Common myeloid progenitor, CD34-positive (primary cell): ENCODE measurements around the gene TBX1.

ENCODE experiments used
- CTCF ChIA-PET: fragments of 350-600 bp; sonication (Branson Sonifier 250); formaldehyde crosslinking; loops from one replicate; lab custom pipeline; 2021; ENCODE audit warnings: antibody characterized with exemption; lab: Charles Lee
- POLR2A ChIA-PET: fragments of 350-600 bp; sonication (Branson Sonifier 250); formaldehyde crosslinking; loops from one replicate; lab custom pipeline; 2021; ENCODE audit warnings: antibody characterized with exemption; lab: Charles Lee
- DNase-seq, 3 donors: peaks; one replicate each; pipeline versions ENCODE4 v3.0.0 to v3.0.0-alpha.2; 2013
- H3K27ac ChIP-seq, 2 experiments: 1 replicate in 1 of 2; 2 replicates in 1 of 2; pipeline ENCODE4 v1.7.0; 2013; ENCODE audit warnings: inconsistent platforms in 2 of 2, low read length in 2 of 2, mild to moderate bottlenecking in 2 of 2, low read depth in 1 of 2, moderate library complexity in 1 of 2; ENCODE audit not compliant: severe bottlenecking in 2 of 2, insufficient read depth in 1 of 2, poor library complexity in 1 of 2
- H3K27me3 ChIP-seq, 5 experiments: replicated peaks in 2 of 5; 1 replicate in 3 of 5; 2 replicates in 2 of 5; pipeline versions ENCODE4 v1.6.1 to v1.7.0; 2013; ENCODE audit warnings: low read length in 4 of 5, mild to moderate bottlenecking in 2 of 5, moderate library complexity in 2 of 5, inconsistent platforms in 1 of 5; ENCODE audit not compliant: insufficient read depth in 5 of 5, control insufficient read depth in 4 of 5
- H3K36me3 ChIP-seq, 4 experiments: 1 replicate in 2 of 4; 2 replicates in 2 of 4; pipeline versions ENCODE4 v1.6.1 to v1.7.0; 2013; ENCODE audit warnings: low read length in 3 of 4, control low read depth in 1 of 4, mild to moderate bottlenecking in 1 of 4; ENCODE audit not compliant: control insufficient read depth in 4 of 4, insufficient read depth in 4 of 4
- H3K4me1 ChIP-seq, 4 experiments: 1 replicate in 3 of 4; 2 replicates in 1 of 4; pipeline versions ENCODE4 v1.6.1 to v1.7.1; 2013; ENCODE audit warnings: low read length in 3 of 4, mild to moderate bottlenecking in 3 of 4, control low read depth in 1 of 4, inconsistent platforms in 1 of 4, moderate library complexity in 1 of 4; ENCODE audit not compliant: control insufficient read depth in 4 of 4, insufficient read depth in 4 of 4; ENCODE audit errors: control extremely low read depth in 1 of 4
- H3K4me3 ChIP-seq, 7 experiments: 1 replicate in 4 of 7; 2 replicates in 3 of 7; pipeline versions ENCODE4 v1.5.1 to v1.7.0; 2013; ENCODE audit warnings: mild to moderate bottlenecking in 7 of 7, low read length in 6 of 7, moderate library complexity in 6 of 7, inconsistent platforms in 2 of 7, low read depth in 2 of 7, control low read depth in 1 of 7; ENCODE audit not compliant: insufficient read depth in 4 of 7, control insufficient read depth in 1 of 7; ENCODE audit errors: extremely low read depth in 1 of 7
- H3K9me3 ChIP-seq, 5 experiments: 1 replicate in 4 of 5; 2 replicates in 1 of 5; pipeline versions ENCODE4 v1.6.1 to v1.7.1; 2013; ENCODE audit warnings: low read length in 4 of 5, mild to moderate bottlenecking in 2 of 5, inconsistent platforms in 1 of 5, low read depth in 1 of 5, moderate library complexity in 1 of 5; ENCODE audit not compliant: control insufficient read depth in 4 of 5, insufficient read depth in 2 of 5; ENCODE audit errors: control extremely low read depth in 1 of 5
- WGBS: methylation state at CpG from one replicate; pipeline ENCODE4 v1.1.5; 2013; ENCODE audit not compliant: insufficient coverage; 5-methylcytosine and 5-hydroxymethylcytosine counted together

Gene TBX1

DNA sequence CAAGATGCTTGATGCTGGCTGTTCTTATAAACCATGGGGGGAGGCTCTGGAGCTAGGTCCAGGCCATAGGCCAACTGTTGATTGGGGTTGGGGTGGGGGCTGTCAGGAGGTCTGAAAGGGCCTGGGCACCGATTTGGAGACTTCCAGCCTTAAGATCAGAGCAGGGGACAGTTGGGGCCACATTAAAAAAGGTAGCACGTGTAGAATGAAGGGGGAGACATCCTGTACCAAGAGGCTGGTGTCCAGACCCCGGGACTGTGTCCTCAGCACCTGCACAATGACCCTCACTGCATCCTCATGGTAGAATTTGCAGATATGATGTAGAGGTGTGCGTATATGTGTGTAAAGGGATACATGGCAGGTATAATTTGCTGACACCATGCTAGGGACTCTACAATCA, 12.4 kb upstream of the TBX1 start:
- ChIA-PET POLR2A (no interaction called here), CTCF (interaction anchor here (0.9 to 4.1 kb wide), 4 partner anchors 9 to 157 kb away, joined by 3 to 21 read pairs (median 12); no protein-coding TSS in a partner anchor)
- no peaks in the 10 kb centered on the region for H3K4me1 ChIP-seq
- H3K36me3 ChIP-seq, result no peaks in the 10 kb centered on the region
- 86% methylated on average over 2 of the region's 4 CpGs for WGBS
- no peak for DNase-seq
- peaks cover 0 to 16% (median 5%) of the 10 kb centered on the region in 5 experiments for H3K27me3 ChIP-seq
- H3K4me3 ChIP-seq, result no peak overlapping the region
- H3K9me3 ChIP-seq, result no peaks in the 10 kb centered on the region
- H3K27ac ChIP-seq, result no peak overlapping the region

- Histone ChIP-seq H3K4me3 (no peak overlapping the region), H3K36me3 (no peaks in the 10 kb centered on the region), H3K27ac (no peak overlapping the region), H3K9me3 (no peaks in the 10 kb centered on the region), H3K4me1 (no peaks in the 10 kb centered on the region), H3K27me3 (peaks cover 0 to 26% (median 15%) of the 10 kb centered on the region in 5 experiments)
- no peak for DNase-seq
- ChIA-PET POLR2A (no interaction called here), CTCF (interaction anchor here (1.2 to 4.3 kb wide), 2 partner anchors 18 to 156 kb away, joined by 4 to 16 read pairs; no protein-coding TSS in a partner anchor)
- WGBS, result 89% methylated on average over 14 of the region's 15 CpGs
Observed at GRCh38 chr22:19748991-19749664, 11.4 kb upstream of the TBX1 start.

- WGBS, result 96% methylated on average over 6 of the region's 12 CpGs
- Histone ChIP-seq H3K27ac (no peak overlapping the region), H3K4me1 (peaks cover 0 to 3% (median 1%) of the 10 kb centered on the region in 4 experiments), H3K36me3 (no peaks in the 10 kb centered on the region), H3K4me3 (no peak overlapping the region), H3K9me3 (no peaks in the 10 kb centered on the region), H3K27me3 (peaks cover 0 to 33% (median 23%) of the 10 kb centered on the region in 5 experiments)
- DNase-seq, result no peak
- ChIA-PET POLR2A (no interaction called here), CTCF (interaction anchor here (1.0 to 4.3 kb wide), 2 partner anchors 19 to 162 kb away, joined by 3 to 16 read pairs; no protein-coding TSS in a partner anchor)
Observed at GRCh38 chr22:19749876-19750275, 10.7 kb upstream of the TBX1 start.

DNA sequence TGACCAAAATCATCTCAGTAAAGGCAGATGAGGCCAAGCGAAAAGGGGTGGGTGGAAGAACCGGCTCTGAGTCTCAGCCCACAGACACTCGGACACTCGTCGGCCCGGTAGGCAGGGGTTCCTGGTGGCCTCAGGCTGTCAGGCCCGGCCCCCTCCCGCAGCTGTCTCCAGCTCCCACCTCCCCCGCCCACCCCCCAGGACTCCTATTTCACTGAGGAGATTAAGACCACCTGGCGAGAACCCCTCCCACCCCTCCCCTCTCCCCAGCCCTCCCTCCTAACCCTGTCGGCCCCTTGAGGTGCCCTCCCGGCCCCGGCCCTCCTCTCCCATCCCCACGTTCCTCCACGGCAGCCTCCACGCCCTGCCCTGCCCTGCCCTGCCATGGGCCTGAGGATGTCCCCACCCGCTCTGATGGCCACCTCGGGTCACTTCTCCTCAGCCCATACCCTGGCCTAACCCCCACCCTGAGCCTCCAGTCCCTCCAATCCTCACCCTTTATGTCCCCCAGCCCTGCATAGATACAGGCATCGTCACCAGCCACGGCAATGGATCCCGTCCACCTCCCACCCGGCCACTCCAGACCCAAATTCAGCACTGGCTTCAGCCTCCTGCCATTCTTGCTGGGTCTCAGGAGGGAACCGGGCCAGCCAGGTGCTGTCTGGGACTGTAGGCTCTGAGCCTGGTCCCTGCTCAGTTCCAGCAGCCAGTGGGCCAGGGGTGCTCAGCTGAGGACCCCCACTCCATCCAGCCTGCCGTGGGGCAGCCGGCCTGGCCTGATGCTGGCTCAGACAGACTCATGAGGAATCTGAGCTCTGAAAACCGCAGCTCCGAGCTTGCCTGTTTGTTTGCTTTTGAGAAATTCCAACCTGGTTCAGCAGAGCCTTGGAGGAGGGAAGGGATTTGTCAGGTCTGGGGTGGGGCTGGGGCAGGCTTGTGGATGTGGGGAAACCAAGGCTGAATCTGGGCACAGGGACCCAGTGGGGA, 9.8 kb upstream of the TBX1 start:
- POLR2A ChIA-PET, result no interaction called here
- DNase-seq, result no peak
- Histone ChIP-seq H3K36me3 (no peaks in the 10 kb centered on the region), H3K27ac (no peak overlapping the region), H3K27me3 (peaks cover 0 to 43% (median 27%) of the 10 kb centered on the region in 5 experiments), H3K4me3 (no peak overlapping the region), H3K4me1 (peaks cover 0 to 12% (median 6%) of the 10 kb centered on the region in 4 experiments), H3K9me3 (no peaks in the 10 kb centered on the region)
- CTCF ChIA-PET, result interaction anchor here (1.0 to 4.3 kb wide), 3 partner anchors 20 to 161 kb away, joined by 3 to 16 read pairs (median 4); no protein-coding TSS in a partner anchor
- WGBS, result 92% methylated on average over 19 of the region's 27 CpGs

DNA sequence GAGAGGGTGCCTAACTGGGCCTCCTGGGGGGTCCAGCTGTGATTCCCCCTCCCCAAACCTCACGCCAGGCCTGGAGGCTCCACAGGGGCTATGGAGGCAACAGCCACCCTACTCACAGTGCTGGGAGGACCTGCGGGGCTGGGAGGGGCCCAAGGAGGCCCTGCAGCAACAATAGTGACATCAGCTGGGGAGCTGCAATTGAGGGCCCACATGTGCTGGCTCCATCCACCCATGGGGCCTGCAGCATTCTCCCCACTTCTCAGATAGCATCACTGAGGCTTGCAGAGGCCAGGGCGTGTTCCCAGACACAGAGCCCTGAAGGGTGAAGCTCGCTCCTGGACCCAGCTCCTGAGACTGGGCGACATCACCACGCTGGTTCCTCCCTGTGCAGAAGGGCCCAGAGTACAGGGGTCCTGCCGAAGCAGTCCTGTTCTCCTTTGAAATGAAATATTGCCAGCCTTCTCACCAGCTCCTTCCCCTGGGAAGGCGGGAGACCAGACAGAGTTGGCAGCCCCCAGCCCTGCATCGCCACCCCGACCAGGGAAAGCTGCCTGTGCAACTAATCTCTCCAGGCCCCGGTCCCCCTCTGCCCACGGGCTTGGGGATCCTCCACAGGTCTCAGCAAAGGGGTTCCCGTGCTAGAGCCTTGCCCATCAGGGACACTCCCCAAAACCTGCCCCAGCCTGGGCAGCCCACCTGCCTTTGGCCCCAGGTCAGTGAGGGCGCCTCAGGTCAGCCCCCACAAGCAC, 8.9 kb upstream of the TBX1 start:
- Histone ChIP-seq H3K36me3 (no peaks in the 10 kb centered on the region), H3K4me3 (no peak overlapping the region), H3K9me3 (no peaks in the 10 kb centered on the region), H3K27me3 (peaks cover 0 to 51% (median 33%) of the 10 kb centered on the region in 5 experiments), H3K27ac (no peak overlapping the region), H3K4me1 (peaks cover 0 to 20% (median 9%) of the 10 kb centered on the region in 4 experiments)
- ChIA-PET CTCF (interaction anchor here (1.7 to 4.3 kb wide), 2 partner anchors 21 to 160 kb away, joined by 4 to 16 read pairs; no protein-coding TSS in a partner anchor), POLR2A (no interaction called here)
- WGBS, result over 99% methylated on average over 12 of the region's 14 CpGs
- DNase-seq, result no peak

GRCh38 chr22:19753090-19753842, 7.3 kb upstream of the TBX1 start:
- POLR2A ChIA-PET, result no interaction called here
- no peak for DNase-seq
- 94% methylated on average over 8 of the region's 10 CpGs for WGBS

More at GRCh38 chr22:19753090-19753842, 7.3 kb upstream of the TBX1 start:
- H3K4me3 ChIP-seq, result no peak overlapping the region
- peaks cover 0 to 67% (median 33%) of the 10 kb centered on the region in 5 experiments for H3K27me3 ChIP-seq
- no peaks in the 10 kb centered on the region for H3K36me3 ChIP-seq
- H3K4me1 ChIP-seq, result peaks cover 0 to 31% (median 17%) of the 10 kb centered on the region in 4 experiments
- no peaks in the 10 kb centered on the region for H3K9me3 ChIP-seq
- no peak overlapping the region for H3K27ac ChIP-seq
- CTCF ChIA-PET, result interaction anchor here (0.8 to 1.5 kb wide), 3 partner anchors 8 to 26 kb away, joined by 3 to 4 read pairs (median 3); no protein-coding TSS in a partner anchor
